ENCODE measurements around the gene PRIMPOL.
"Not testable (repeated sequence)": the region's sequence is repeated elsewhere in the genome, so short reads cannot be mapped to it uniquely, and the experiment has no call there.

PRIMPOL gene, protein sequence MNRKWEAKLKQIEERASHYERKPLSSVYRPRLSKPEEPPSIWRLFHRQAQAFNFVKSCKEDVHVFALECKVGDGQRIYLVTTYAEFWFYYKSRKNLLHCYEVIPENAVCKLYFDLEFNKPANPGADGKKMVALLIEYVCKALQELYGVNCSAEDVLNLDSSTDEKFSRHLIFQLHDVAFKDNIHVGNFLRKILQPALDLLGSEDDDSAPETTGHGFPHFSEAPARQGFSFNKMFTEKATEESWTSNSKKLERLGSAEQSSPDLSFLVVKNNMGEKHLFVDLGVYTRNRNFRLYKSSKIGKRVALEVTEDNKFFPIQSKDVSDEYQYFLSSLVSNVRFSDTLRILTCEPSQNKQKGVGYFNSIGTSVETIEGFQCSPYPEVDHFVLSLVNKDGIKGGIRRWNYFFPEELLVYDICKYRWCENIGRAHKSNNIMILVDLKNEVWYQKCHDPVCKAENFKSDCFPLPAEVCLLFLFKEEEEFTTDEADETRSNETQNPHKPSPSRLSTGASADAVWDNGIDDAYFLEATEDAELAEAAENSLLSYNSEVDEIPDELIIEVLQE

DNA sequence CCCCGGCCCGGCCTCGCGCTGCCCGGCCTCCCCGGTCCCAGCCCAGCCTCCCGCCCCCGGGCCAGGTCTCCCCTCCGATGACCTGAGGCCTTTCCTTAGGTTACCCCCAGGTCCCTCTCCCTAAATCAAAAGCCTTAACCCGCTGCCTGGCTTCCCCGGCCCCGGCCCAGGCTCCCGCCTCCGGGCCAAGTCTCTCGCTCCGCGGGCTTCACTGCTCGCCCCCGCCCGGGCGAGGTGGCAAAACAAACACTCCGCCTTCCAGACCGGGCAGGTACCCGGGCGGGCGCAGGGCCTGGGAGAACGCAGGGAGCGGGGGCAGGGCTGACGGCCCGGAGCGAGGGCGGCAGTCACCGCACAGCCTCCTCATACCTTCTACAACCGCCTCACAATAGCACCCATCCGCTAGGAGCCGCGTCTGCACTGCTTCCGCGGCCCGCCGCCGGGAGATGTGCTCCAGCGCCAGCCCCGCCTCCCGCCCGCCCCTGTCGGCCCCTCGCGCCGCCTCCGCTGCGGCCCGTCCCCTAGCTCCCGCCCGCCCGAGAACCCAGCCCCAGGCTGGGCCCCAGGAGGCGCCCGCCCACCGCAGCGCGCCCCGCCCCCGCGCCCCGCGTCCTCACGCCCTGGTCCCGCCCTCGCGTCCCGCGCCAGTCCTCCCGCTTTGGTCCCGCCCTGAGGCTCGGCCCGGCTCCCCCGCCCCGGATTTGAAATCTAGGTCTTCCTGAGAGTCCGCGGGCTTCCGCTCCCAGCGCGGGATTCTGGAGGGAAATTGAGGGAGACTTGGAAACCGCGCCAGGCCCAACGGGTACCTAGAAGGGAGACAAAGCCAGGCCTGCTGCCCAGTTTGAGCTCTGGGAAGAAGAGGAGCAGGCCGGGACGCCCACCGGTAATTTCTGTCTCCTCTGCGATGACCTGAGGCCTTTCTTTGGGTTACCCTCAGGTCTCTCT, at the start of gene PRIMPOL, which contains the start of gene CASP3:
TSS of gene PRIMPOL (plus strand) at position 713 of the 945 bp plus-strand sequence. CDS start 7,403 bp downstream, outside the sequence.
TSS of gene CASP3 (minus strand) at position 422 of the 945 bp plus-strand sequence. CDS start 10,994 bp downstream, outside the sequence.
- DNase-seq, result peak; percentile 97

DNA sequence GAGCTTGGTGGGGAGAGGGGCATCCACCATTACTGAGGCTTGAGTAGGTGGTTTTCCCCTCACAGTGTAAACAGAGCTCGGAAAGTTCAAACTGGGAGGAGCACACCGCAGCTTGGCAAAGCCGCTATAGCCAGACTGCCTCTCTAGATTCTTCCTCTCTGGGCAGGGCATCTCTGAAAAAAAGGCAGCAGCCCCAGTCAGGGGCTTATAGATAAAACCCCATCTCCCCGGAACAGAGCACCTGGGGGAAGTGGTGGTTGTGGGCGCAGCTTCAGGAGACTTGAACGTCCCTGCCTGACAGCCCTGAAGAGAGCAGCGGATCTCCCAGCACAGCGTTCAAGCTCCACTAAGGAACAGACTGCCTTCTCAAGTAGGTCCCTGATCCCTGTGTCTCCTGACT, 48.6 kb upstream of the PRIMPOL start:
- DNase-seq, result peak; percentile 7

DNA sequence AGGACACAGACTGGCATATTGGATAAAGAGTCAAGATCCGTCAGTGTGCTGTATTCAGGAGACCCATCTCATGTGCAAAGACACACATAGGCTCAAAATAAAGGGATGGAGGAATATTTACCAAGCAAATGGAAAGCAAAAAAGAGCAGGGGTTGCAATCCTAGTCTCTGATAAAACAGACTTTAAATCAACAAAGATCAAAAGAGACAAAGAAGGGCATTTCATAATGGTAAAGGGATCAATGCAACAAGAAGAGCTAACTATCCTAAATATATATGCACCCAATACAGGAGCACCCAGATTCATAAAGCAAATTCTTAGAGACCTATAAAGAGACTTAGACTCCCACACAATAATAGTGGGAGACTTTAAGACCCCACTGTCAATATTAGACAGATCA, 46.7 kb upstream of the PRIMPOL start:
- not testable (repeated sequence) for DNase-seq

DNA sequence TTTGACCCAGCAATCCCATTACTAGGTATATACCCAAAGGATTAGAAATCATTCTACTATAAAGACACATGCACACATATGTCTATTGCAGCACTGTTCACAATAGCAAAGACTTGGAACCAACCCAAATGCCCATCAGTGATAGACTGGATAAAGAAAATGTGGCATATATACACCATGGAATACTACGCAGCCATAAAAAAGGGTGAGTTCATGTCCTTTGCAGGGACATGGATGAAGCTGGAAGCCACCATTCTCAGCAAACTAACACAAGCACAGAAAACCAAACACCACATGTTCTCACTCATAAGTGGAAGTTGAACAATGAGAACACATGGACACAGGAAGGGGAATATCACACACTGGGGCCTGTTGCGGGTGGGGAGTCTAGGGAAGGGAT, 42.1 kb upstream of the PRIMPOL start:
- DNase-seq, result not testable (repeated sequence)

DNA sequence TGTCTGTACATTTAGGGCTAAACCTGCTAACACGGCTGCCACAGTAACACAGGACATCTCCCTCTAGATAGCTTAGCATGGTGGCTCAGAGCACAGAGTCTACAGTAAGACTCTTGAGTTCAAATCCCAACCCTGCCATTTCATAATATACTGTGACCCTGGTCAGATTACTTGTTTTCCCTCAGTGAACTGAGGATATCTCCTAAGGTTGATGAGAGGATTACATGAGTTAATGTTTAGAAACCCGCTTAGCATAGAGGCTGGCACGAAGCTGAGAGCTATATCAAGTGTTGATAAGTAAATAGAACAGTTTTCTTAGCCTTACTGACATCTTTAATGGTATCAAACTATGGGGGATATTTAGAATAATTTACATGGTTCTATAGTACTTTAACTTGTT, 37.5 kb upstream of the PRIMPOL start:
- no peak for DNase-seq

DNA sequence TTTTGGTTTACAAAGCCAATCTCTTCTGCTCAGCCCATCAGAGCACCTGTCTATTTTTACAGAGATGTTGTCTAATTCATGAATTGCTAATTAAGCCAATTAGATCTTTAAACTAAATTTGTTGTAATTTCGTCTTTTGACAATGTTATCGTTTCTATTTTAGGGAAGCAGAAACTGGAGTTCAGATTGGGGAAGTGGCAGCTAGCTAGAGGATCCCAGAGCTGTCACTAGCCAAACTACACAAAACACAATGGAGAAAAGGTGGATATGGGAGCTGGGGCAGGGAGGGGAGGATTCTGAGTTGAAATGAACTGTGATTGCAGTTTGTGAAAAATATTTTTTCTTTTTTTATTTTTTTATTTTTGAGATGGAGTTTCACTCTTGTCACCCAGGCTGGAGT, 36.1 kb upstream of the PRIMPOL start:
- DNase-seq, result no peak

DNA sequence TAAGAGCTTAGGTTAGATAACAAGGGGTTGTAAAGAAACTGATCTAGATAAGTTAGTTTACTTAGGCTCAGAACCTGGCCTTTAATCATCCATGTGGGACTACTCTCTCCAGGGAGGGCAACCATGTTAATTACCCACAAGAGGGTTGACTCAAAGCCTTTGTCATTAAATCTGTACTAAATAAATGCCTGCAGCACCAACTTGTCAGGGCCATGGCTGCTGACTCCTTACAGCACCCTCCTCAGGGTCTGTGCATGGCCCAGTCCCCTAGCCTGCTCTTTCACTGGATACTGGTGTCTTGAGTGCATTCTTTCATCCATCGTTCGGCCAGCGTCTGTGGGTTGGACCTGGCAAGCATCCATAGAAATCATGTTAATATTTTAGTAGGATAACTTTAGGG, 35.0 kb upstream of the PRIMPOL start:
- DNase-seq, result no peak

DNA sequence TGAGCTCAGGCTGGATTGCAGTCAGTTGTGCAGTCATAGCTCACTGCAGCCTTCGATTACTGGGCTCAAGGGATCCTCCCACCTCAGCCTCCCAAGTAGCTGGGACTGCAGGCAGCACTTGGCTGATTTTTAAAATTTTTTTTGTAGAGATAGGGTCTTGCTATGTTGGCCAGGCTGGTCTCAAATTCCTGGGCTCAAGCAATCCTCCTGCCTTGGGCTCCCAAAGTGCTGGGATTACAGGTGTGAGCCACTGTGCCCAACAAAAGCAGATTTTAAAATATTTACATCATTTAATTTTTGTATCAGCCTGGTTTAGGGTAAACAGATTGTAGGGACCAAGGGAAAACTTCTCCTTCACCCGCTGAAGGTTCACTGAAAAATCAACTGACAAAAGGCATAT, 33.4 kb upstream of the PRIMPOL start:
- DNase-seq, result not testable (repeated sequence)

DNA sequence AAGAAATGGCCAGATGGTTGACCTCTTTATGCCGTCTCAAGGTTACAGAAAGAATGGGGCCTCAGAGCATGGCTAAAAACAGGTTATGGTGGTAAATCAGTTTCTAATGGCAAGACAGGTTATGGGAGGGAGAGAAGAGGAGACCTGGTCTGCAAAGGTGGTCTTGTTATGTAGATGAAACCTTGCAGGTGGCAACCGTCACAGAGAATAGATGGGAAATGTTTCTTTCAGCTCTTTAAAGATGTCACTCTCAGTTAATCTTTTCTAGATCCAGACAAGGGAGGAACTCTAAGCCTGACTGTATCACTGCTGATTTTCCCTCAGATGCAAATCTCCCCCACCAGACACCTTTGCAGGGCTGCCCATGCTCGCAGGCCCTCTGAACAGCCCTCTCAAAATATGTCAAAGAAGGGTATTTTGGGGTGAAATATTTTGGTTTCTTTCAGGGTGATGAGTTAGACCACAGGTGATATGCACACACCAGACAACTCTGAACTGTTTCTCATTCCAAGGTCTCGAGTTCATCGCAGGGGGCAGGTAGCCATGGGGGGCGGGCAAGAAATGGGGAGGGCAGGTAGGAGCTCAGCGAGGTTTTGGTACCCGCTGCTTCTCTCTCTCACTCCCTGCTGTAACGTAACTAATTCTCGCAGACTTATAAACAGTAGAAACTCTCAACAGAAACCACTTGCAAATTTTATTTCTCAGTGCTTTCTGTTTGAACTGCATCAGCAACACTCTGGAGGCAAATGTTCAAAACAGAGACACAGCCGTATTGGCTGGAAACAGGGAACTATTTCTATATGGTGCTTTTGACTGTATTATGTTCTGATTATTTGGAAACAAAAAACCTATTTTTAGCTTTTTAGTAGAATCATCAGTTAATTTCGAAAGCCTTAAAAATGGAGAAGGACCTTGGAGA, 32.6 kb upstream of the PRIMPOL start:
- no peak for DNase-seq

DNA sequence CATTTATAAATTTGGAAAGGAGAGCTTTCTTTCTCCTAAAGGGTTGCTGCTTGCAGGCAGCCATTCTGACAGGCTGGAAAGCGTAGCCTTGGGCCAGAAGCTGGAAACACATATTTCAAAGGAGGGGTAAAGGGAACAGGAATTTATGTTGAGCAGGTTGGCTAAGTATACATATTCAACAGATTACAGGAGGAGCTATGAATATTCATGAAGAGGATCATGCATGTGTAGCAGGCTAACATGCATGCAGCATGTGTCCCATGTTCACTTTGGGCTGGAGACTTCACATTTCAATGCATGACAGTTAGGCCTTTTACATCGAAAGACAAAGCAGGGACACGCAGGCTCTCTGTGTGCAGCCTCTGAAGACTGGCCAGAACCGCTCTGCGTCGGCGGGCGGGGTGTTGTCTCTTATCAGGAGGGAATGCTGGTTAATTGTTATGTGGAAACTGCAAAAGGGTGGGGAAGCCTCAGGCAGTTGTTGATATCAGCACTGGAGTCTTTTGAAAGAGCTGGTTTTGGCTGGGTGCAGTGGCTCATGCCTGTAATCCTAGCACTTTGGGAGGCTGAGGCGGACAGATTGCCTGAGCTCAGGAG, 31.8 kb upstream of the PRIMPOL start:
- no peak for DNase-seq

DNA sequence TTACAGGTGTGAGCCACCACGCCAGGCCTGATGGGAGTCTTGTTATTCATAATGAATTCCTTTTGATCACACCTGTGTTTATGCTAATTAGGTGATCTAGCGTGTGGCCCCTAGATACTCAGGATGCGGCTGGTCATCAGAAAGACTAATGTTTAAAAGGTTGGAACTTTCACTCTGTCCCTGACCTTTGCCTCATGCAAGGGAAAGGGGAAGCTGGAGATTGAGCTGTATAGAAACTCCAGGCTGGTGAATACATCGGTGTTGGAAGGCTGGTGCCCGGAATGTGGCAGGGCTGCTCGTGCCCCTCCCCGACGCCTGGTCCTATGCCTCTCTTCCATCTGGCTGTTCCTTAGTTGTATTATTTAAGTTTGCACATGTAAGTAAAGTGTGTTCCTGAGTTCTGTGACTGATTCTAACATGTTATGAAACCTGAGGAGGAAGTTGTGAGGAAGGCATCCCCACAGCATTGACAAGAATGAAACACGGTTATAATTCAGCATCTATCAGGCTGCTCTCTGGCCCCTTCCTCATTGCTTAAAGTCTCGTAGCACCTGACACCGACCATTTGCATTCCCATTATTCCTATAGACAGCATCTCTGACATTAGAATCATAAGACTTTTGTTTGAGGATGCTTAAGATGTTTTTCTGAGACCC, 29.2 kb upstream of the PRIMPOL start:
- no peak for DNase-seq

DNA sequence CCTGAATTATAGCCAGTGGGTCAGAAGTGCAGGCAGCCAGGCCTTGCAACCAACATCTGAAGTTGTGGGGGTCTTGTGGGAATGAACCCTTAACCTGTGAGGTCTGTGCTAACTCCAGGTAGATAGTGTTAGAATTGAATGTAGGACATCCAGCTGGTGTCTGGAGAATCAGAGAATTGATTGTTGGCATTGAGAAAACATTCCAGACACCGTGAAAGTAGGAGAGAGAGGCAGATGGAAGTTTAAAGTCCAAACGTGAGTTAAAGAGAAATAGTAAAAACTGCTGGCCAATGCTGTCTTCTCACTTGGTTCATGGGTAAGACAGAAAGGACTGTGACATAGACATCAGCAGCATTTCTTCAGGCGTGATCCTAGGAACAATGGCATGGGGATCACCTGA, 28.0 kb upstream of the PRIMPOL start:
- DNase-seq, result no peak

DNA sequence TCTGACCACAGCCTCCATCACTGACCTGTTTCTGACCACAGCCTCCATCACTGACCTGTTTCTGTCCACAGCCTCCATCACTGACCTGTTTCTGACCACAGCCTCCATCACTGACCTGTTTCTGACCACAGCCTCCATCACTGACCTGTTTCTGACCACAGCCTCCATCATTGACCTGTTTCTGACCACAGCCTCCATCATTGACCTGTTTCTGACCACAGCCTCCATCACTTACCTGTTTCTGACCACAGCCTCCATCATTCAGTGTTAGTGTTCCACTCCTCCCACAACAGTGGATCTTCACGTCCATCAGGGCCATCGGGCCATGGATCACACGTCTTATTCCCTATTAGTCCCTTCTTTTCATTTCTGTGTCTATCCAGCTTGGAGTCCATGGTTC, 25.0 kb upstream of the PRIMPOL start:
- not testable (repeated sequence) for DNase-seq

DNA sequence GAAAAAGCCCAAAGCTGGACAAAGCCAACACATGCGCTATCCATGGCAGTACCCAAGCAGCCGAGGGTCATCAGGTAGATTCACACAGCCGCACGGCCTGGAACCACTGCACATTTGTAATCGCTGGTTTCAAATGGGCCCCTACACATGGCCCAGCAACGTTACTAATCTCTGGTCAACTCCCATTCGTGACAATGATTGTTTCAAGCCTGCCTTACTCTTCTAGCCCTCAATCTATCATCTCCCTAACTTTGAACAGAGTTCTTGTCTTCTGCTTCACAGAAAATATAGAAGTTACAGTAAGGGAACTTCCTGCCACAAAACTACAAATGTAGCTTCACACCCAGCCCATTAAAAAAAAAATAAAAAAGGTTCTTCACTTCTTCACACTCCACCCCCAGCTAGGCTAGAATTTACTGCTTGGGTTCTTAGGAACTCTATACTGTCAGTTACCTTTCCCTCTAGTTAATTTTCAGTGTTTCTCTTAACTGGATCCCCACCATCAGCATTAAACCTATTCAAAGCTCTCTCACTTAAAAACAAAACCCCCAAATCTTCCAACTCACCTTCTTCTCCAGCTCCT, 24.5 kb upstream of the PRIMPOL start:
- no peak for DNase-seq

DNA sequence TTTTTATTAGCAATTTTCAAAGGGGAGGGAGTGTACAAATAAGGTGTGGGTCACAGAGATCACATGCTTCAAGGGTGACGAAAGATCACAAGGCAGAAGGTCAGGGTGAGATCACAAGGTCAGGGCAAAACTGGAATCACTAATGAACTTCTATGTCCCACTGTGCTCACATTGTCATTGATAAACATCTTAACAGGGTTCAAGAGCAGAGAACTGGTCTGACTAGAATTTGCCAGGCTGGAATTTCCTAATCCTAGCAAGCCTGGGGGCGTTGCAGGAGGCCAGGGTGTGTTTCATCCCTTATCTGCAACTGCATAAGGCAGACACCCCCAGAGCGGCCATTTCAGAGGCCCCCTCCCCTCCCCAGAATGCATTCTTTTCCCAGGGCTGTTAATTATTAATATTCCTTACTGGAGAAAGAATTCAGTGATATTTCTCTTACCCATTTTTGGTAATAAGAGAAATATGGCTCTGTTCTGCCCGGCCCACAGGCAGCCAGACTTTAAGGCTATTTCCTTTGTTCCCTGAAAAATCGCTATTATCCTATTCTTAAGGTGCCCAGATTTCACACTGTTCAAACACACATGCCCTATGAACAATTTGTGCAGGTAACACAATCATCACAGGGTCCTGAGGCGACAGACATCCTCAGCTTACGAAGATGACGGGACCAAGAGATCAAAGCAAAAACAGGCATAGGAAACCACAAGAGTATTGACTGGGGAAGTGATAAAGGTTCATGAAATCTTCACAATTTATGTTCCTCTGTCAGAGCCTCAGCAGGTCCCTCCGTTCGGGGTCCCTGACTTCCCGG, 23.5 kb upstream of the PRIMPOL start:
- peak; percentile 19 for DNase-seq

DNA sequence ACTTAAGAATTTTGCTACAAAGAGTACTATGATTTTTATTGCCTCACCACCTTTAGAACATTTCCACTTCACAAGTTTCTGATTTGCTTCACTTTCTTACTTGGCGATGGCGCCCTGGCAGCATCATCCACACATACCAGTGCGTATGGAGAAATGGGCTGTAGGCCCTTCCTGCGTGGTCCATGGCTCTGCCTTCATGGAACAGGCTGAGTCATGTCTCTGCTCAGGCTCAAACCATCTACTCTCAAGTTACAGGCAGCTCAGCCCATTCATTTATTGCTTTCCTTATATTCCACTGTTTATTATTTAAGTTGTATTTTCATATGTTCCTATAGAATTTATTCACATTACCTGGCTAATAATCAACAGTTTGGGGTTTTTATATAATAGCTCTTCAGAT, 21.4 kb upstream of the PRIMPOL start:
- DNase-seq, result no peak

DNA sequence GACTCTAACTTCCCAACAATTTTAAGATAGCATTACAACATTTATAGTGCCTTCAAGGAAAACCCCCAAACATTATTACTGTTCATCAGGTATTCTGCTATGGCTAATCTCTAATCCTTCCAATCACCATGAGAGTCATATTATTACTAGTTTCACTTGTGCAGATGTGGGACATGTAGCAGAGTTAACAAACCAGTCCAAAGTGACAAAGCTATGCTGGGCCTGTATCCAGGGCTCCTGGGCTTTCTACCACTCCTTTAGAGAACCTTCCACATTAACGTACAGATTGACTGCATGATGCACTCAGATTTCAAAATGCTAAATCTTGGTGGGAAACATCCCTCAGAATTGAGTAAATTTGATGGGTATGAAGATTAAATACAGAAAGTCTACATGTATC, 16.7 kb upstream of the PRIMPOL start:
- no peak for DNase-seq

DNA sequence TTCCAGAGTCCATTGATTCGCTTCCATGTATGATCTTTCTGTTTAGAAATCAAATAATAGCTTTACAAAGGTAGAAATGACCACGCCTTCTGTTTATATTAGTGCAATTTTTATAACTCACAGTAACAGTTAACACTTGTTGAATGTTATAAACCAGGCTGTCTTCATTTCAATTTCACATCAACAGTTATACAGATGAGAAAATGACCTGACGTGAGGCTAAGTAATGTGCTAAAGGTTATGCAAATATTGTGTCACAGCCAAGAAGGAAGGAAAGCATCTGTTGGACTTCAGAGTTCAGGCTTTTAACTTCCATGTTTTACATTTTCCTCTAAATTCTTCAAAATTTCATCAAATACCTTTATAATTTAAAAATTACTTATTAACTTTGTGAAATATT, 14.2 kb upstream of the PRIMPOL start:
- no peak for DNase-seq

DNA sequence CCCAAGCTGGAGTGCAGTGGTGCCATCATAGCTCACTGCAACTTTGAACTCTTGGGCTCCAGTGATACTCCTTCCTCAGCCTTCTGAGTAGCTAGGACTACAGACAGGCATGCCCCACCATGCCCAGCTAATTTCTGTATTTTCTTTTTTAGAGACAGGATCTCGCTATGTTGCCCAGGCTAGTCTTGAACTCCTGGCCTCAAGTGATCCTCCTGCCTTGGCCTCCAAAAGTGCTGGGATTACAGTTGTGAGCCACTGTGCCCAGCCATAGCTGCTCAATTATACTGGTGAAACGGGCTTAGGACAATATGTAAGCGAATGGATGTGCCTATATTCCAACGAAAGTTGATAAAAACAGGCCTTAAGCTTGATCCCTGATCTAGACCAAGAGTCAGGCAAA, 13.4 kb upstream of the PRIMPOL start:
- no peak for DNase-seq

DNA sequence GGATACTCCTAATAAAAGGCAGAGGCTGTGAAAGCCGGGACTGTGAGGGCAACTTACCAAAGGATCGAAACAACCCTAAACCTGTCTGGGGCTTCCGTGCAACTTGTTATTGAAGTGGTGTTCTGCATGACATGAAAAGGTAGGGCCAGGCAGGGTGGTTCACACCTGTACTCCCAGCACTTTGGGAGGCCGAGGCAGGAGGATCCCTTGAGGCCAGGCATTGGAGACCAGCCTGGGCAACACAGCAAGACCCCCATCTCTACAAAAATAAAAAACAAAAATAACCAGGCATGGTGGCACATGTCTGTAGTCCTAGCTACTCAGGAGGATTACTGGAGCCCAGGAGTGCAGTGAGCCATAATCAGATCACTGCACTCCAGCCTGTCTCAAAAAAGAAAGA, 12.6 kb upstream of the PRIMPOL start:
- no peak for DNase-seq
